Liver (tissue), 9 donors: ENCODE data around the gene CES1. TPM values are rescaled to one million over a fixed set of nuclear protein-coding genes. Genes with fewer than 3 reads are reported as not detected.
"Not testable (repeated sequence)": the region's sequence is repeated elsewhere in the genome, so short reads cannot be mapped to it uniquely, and the experiment has no call there.

Experiments
- DNase-seq: peaks from one replicate; pipeline ENCODE4 v3.0.0-alpha.2; 2017; ENCODE audit warnings: low spot score
- H3K27ac ChIP-seq, 2 donors: one replicate each; pipeline ENCODE4 v1.7.0; 2013; ENCODE audit warnings: inconsistent platforms in 2 of 2, low read length in 2 of 2, control low read depth in 1 of 2, low read depth in 1 of 2, mild to moderate bottlenecking in 1 of 2
- H3K27me3 ChIP-seq, 4 donors: one replicate each; pipeline versions ENCODE4 v1.6.1 to v1.7.0; 2013; ENCODE audit warnings: low read length in 3 of 4, inconsistent platforms in 1 of 4, mild to moderate bottlenecking in 1 of 4, moderate library complexity in 1 of 4; ENCODE audit not compliant: control insufficient read depth in 4 of 4, insufficient read depth in 4 of 4
- H3K36me3 ChIP-seq, 4 donors: one replicate each; pipeline versions ENCODE4 v1.6.1 to v1.7.0; 2013; ENCODE audit warnings: low read length in 3 of 4, mild to moderate bottlenecking in 3 of 4, low read depth in 1 of 4, moderate library complexity in 1 of 4; ENCODE audit not compliant: control insufficient read depth in 4 of 4, insufficient read depth in 3 of 4
- H3K4me1 ChIP-seq, 4 donors: one replicate each; pipeline versions ENCODE4 v1.6.1 to v1.7.0; 2013; ENCODE audit warnings: low read length in 3 of 4, mild to moderate bottlenecking in 3 of 4, moderate library complexity in 1 of 4; ENCODE audit not compliant: control insufficient read depth in 4 of 4, insufficient read depth in 4 of 4
- H3K4me3 ChIP-seq, 3 donors: one replicate each; pipeline versions ENCODE4 v1.6.1 to v1.7.0; 2013; ENCODE audit warnings: low read length in 3 of 3, control low read depth in 1 of 3, low read depth in 1 of 3, mild to moderate bottlenecking in 1 of 3
- H3K9ac ChIP-seq, 2 donors: one replicate each; pipeline ENCODE4 v1.7.0; 2013; ENCODE audit warnings: low read length in 2 of 2, mild to moderate bottlenecking in 2 of 2, moderate library complexity in 2 of 2, control low read depth in 1 of 2, low read depth in 1 of 2
- H3K9me3 ChIP-seq, 4 donors: one replicate each; pipeline versions ENCODE4 v1.6.1 to v1.7.0; 2013; ENCODE audit warnings: low read length in 3 of 4; ENCODE audit not compliant: control insufficient read depth in 4 of 4
- EGR1 ChIP-seq, 2 donors: IDR thresholded peaks; 2 replicates each; pipeline ENCODE4 v1.6.1; 2016 to 2018; ENCODE audit warnings: antibody characterized with exemption in 2 of 2, low read depth in 2 of 2
- FOXA1 ChIP-seq: IDR thresholded peaks from 2 replicates; pipeline ENCODE4 v1.6.1; 2016; ENCODE audit warnings: antibody characterized with exemption
- FOXA2 ChIP-seq: IDR thresholded peaks from 2 replicates; pipeline ENCODE4 v1.6.1; 2016; ENCODE audit warnings: antibody characterized with exemption
- GABPA ChIP-seq, 2 donors: IDR thresholded peaks in 1 of 2; conservative IDR thresholded peaks in 1 of 2; 2 replicates each; pipeline ENCODE4 v1.6.1; 2016; ENCODE audit warnings: antibody characterized with exemption in 2 of 2, mild to moderate bottlenecking in 1 of 2, moderate library complexity in 1 of 2
- HNF4A ChIP-seq, 2 donors: conservative IDR thresholded peaks; 2 replicates each; pipeline ENCODE4 v1.6.1; 2016; ENCODE audit warnings: antibody characterized with exemption in 2 of 2, mild to moderate bottlenecking in 2 of 2
- HNF4G ChIP-seq: IDR thresholded peaks from 2 replicates; pipeline ENCODE4 v1.6.1; 2016; ENCODE audit warnings: antibody characterized with exemption
- JUND ChIP-seq, 2 donors: IDR thresholded peaks; 2 replicates each; pipeline ENCODE4 v1.6.1; 2016; ENCODE audit warnings: antibody characterized with exemption in 2 of 2
- NR2F2 ChIP-seq: IDR thresholded peaks from 2 replicates; pipeline ENCODE4 v1.6.1; 2016; ENCODE audit warnings: antibody characterized with exemption
- RAD21 ChIP-seq, 2 donors: IDR thresholded peaks; 2 replicates each; pipeline ENCODE4 v1.6.1; 2016; ENCODE audit warnings: antibody characterized with exemption in 2 of 2, mild to moderate bottlenecking in 2 of 2
- RXRA ChIP-seq, 2 donors: IDR thresholded peaks; 2 replicates each; pipeline ENCODE4 v1.6.1; 2017 to 2018; ENCODE audit warnings: antibody characterized with exemption in 2 of 2, mild to moderate bottlenecking in 1 of 2
- SP1 ChIP-seq: IDR thresholded peaks from 2 replicates; pipeline ENCODE4 v1.6.1; 2018; ENCODE audit warnings: antibody characterized with exemption, mild to moderate bottlenecking
- TAF1 ChIP-seq: conservative IDR thresholded peaks from 2 replicates; pipeline ENCODE4 v1.6.1; 2016; ENCODE audit warnings: antibody characterized with exemption, mild to moderate bottlenecking
- YY1 ChIP-seq: IDR thresholded peaks from 2 replicates; pipeline ENCODE4 v1.6.1; 2016; ENCODE audit warnings: antibody characterized with exemption, mild to moderate bottlenecking
- WGBS: extraction: QIAGEN DNeasy Blood & Tissue Kit; methylation state at CpG from one replicate; pipeline ENCODE4 v1.1.7; 2013; 5-methylcytosine and 5-hydroxymethylcytosine counted together
- polyA plus RNA-seq, 2 donors: library from polyadenylated mRNA; stranded (reverse) in 1 of 2; unstranded in 1 of 2; fragments of 200-250 nt in 1 of 2; fragments of >200 nt in 1 of 2; fragmentation: Nextera tagmentation in 1 of 2; extraction: Ambion mirVana in 1 of 2; gene quantifications; one replicate each; pipeline versions ENCODE4 v1.2.1 to v1.2.3, GENCODE V29; 2013 to 2015
- total RNA-seq, 2 donors: library from RNA; depleted of rRNA; stranded (reverse); fragments of >200 nt; gene quantifications; one replicate each; pipeline ENCODE4 v1.2.3, GENCODE V29; 2014
- TF ChIP-seq, protein P1 (sequence below): IDR thresholded peaks from 2 replicates; pipeline ENCODE4 v1.6.1; 2016; ENCODE audit warnings: antibody characterized with exemption, mild to moderate bottlenecking
- TF ChIP-seq, protein P2 (sequence below): IDR thresholded peaks from 2 replicates; pipeline ENCODE4 v1.6.1; 2016; ENCODE audit warnings: antibody characterized with exemption
- TF ChIP-seq, protein P3 (sequence below): fragments of 150-350 bp; IDR thresholded peaks from 2 replicates; pipeline ENCODE4 v1.5.1; 2017; ENCODE audit warnings: improper control_type of control experiment, low read depth, low read length; ENCODE audit not compliant: missing input control
- TF ChIP-seq, protein P4 (sequence below): IDR thresholded peaks from 2 replicates; pipeline ENCODE4 v1.6.1; 2016; ENCODE audit warnings: antibody characterized with exemption
- donor health status: healthy.
- donor health status: healthy.
- donor health status: healthy.
- donor health status: healthy.
- donor health status: healthy.

Gene CES1
- total and polyA plus RNA-seq, 4 donors = 8.4 to 1,773 (median 546) TPM

DNA sequence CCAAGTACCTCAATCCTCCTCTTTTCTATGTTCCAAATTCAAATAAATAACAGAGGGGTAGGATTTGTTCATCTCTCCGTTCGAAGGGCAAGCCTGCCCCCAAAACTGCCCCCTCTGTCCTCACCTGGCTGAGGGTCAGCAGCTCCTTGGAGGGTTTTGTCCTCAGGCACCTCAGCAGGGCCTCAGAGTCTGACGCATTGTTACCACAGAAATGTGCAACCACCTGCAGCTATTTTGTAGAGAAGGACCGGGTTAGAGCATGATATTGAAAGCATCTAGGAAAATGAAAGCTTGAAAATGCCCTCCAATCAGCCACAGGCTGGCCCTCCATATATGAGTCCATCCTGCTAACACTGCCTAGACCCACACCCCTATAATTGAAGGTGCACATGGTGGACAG lies 28.4 kb upstream of the CES1 start:
- TF ChIP-seq, protein P1, sequence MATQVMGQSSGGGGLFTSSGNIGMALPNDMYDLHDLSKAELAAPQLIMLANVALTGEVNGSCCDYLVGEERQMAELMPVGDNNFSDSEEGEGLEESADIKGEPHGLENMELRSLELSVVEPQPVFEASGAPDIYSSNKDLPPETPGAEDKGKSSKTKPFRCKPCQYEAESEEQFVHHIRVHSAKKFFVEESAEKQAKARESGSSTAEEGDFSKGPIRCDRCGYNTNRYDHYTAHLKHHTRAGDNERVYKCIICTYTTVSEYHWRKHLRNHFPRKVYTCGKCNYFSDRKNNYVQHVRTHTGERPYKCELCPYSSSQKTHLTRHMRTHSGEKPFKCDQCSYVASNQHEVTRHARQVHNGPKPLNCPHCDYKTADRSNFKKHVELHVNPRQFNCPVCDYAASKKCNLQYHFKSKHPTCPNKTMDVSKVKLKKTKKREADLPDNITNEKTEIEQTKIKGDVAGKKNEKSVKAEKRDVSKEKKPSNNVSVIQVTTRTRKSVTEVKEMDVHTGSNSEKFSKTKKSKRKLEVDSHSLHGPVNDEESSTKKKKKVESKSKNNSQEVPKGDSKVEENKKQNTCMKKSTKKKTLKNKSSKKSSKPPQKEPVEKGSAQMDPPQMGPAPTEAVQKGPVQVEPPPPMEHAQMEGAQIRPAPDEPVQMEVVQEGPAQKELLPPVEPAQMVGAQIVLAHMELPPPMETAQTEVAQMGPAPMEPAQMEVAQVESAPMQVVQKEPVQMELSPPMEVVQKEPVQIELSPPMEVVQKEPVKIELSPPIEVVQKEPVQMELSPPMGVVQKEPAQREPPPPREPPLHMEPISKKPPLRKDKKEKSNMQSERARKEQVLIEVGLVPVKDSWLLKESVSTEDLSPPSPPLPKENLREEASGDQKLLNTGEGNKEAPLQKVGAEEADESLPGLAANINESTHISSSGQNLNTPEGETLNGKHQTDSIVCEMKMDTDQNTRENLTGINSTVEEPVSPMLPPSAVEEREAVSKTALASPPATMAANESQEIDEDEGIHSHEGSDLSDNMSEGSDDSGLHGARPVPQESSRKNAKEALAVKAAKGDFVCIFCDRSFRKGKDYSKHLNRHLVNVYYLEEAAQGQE = no peak
- TF ChIP-seq, protein P2, sequence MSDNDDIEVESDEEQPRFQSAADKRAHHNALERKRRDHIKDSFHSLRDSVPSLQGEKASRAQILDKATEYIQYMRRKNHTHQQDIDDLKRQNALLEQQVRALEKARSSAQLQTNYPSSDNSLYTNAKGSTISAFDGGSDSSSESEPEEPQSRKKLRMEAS = no peak
- no peak for TF ChIP-seq GABPA (IDR thresholded peaks at IDR 0.05 in 1 of 2, conservative IDR thresholded peaks at IDR 0.05 in 1 of 2)
- no peak for TF ChIP-seq RXRA (IDR thresholded peaks at IDR 0.05)
- no peak for TF ChIP-seq YY1
- TF ChIP-seq JUND (IDR thresholded peaks at IDR 0.05) = no peak
- TF ChIP-seq NR2F2 = no peak
- TF ChIP-seq FOXA2 = no peak
- TF ChIP-seq HNF4A (conservative IDR thresholded peaks at IDR 0.05) = no peak
- no peak for TF ChIP-seq EGR1 (IDR thresholded peaks at IDR 0.05; ENCODE audit: low read depth in 2 of 2)
- no peak for DNase-seq
- Histone ChIP-seq H3K4me1 (no peaks in the 10 kb centered on the region), H3K9ac (no peak overlapping the region), H3K27me3 (no peaks in the 10 kb centered on the region), H3K27ac (no peak overlapping the region), H3K9me3 (no peaks in the 10 kb centered on the region), H3K4me3 (no peak overlapping the region), H3K36me3 (peaks cover 4 to 26% (median 11%) of the 10 kb centered on the region in 4 donors)
- 88% methylated on average over 4 of the region's 4 CpGs for WGBS

DNA sequence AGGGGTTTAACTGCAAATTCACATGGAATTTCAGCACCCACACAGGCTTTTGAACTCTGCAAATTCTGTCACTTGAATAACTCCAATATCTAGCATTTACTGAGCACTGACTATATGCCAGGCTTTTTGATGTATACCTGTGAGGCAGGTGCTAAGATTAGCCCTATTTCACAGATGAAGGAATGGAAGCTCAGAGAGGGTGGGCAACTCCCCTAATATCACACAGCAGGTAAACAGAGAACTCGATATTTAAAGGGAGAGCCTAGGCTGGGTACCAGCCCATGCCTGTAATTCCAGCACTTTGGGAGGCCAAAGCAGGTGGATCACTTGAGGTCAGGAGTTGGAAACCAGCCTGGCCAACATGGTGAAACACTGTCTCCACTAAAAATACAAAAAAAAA lies 24.8 kb upstream of the CES1 start:
- H3K4me3 ChIP-seq = not testable (repeated sequence)

DNA sequence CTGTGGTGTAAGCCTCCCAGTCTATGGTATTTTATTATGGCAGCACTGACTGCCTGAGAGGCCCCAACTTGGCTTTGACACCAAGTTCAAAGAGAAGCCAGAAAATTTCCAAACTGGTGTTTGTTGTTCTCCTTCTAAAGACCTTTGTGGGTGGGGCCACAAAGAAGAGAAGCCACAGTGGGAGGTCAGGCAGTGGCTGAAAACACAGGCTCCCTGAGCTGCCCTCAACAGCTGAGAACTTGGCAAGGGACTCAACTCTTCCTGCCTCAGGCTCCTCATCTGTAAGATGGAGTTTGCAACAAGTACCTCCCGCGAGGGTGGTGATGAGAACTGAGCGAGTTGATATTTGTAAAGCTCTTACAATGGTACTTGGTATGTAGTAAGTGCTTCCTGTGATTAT lies 24.1 kb upstream of the CES1 start:
- no peak for DNase-seq
- no peak overlapping the region for H3K4me3 ChIP-seq
- H3K27ac ChIP-seq = no peak overlapping the region
- H3K27me3 ChIP-seq = no peaks in the 10 kb centered on the region
- no peaks in the 10 kb centered on the region for H3K9me3 ChIP-seq
- H3K36me3 ChIP-seq = peaks cover 2 to 27% (median 9%) of the 10 kb centered on the region in 4 donors
- H3K9ac ChIP-seq = no peak overlapping the region
- 93% methylated on average over 3 of the region's 3 CpGs for WGBS
- no peaks in the 10 kb centered on the region for H3K4me1 ChIP-seq
- TF ChIP-seq TAF1 (no peak), HNF4A (conservative IDR thresholded peaks at IDR 0.05) (no peak), RXRA (IDR thresholded peaks at IDR 0.05) (no peak), FOXA1 (no peak), RAD21 (IDR thresholded peaks at IDR 0.05) (no peak), HNF4G (no peak), FOXA2 (no peak), SP1 (no peak), NR2F2 (no peak), YY1 (no peak), EGR1 (IDR thresholded peaks at IDR 0.05; ENCODE audit: low read depth in 2 of 2) (no peak)
- TF ChIP-seq, protein P3, sequence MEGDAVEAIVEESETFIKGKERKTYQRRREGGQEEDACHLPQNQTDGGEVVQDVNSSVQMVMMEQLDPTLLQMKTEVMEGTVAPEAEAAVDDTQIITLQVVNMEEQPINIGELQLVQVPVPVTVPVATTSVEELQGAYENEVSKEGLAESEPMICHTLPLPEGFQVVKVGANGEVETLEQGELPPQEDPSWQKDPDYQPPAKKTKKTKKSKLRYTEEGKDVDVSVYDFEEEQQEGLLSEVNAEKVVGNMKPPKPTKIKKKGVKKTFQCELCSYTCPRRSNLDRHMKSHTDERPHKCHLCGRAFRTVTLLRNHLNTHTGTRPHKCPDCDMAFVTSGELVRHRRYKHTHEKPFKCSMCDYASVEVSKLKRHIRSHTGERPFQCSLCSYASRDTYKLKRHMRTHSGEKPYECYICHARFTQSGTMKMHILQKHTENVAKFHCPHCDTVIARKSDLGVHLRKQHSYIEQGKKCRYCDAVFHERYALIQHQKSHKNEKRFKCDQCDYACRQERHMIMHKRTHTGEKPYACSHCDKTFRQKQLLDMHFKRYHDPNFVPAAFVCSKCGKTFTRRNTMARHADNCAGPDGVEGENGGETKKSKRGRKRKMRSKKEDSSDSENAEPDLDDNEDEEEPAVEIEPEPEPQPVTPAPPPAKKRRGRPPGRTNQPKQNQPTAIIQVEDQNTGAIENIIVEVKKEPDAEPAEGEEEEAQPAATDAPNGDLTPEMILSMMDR = no peak
- TF ChIP-seq, protein P2 = no peak
- TF ChIP-seq, protein P1 = no peak
- TF ChIP-seq, protein P4, sequence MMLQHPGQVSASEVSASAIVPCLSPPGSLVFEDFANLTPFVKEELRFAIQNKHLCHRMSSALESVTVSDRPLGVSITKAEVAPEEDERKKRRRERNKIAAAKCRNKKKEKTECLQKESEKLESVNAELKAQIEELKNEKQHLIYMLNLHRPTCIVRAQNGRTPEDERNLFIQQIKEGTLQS = no peak

More for the DNA sequence above, 24.8 kb upstream of the CES1 start:
- not testable (repeated sequence) for H3K9ac ChIP-seq, H3K9me3 ChIP-seq, H3K4me1 ChIP-seq, H3K27me3 ChIP-seq, DNase-seq, H3K27ac ChIP-seq
- H3K36me3 ChIP-seq = peaks cover 2 to 27% (median 9%) of the 10 kb centered on the region in 4 donors
- 86% methylated on average over 1 of the region's 1 CpG for WGBS
